Loucy (cell line): ENCODE results near the gene DOCK8.
"Not testable (repeated sequence)": the region's sequence is repeated elsewhere in the genome, so short reads cannot be mapped to it uniquely, and the experiment has no call there.

Experiments used
- H2AFZ ChIP-seq: fragments of 200-600 bp; sonication (generic); 2 replicates; pipeline ENCODE4 v1.6.0; 2016; ENCODE audit warnings: antibody characterized with exemption, mild to moderate bottlenecking, low read length, moderate library complexity
- H3F3A ChIP-seq: fragments of 200-600 bp; 2 replicates; pipeline ENCODE4 v1.6.0; 2016; ENCODE audit warnings: antibody characterized with exemption, low read depth, mild to moderate bottlenecking
- H3K27me3 ChIP-seq: fragments of 200-600 bp; sonication (generic); 2 replicates; pipeline ENCODE4 v1.6.1; 2014; ENCODE audit warnings: low read length, mild to moderate bottlenecking; ENCODE audit not compliant: insufficient read depth, poor library complexity, severe bottlenecking
- H3K36me3 ChIP-seq: fragments of 200-600 bp; sonication (generic); 2 replicates; pipeline ENCODE4 v1.6.1; 2016; ENCODE audit warnings: low read length; ENCODE audit not compliant: insufficient read depth
- H3K4me1 ChIP-seq: fragments of 200-600 bp; sonication (generic); 2 replicates; pipeline ENCODE4 v1.5.1; 2014; ENCODE audit warnings: low read length, mild to moderate bottlenecking; ENCODE audit not compliant: insufficient read depth, poor library complexity, severe bottlenecking
- H3K4me2 ChIP-seq: fragments of 200-600 bp; sonication (generic); 2 replicates; pipeline ENCODE4 v1.6.0; 2014; ENCODE audit warnings: antibody characterized with exemption, low read length, low read depth, mild to moderate bottlenecking; ENCODE audit not compliant: poor library complexity, severe bottlenecking
- H3K4me3 ChIP-seq: fragments of 200-600 bp; sonication (generic); 2 replicates; pipeline ENCODE4 v1.5.1; 2014; ENCODE audit warnings: low read length, mild to moderate bottlenecking, mixed read lengths; ENCODE audit not compliant: poor library complexity, severe bottlenecking
- H3K79me2 ChIP-seq: fragments of 200-600 bp; sonication (generic); 2 replicates; pipeline ENCODE4 v1.6.1; 2014; ENCODE audit warnings: low read length; ENCODE audit not compliant: insufficient read depth
- H3K9ac ChIP-seq: fragments of 200-600 bp; sonication (generic); 2 replicates; pipeline ENCODE4 v1.6.0; 2014; ENCODE audit warnings: mild to moderate bottlenecking, low read depth, low read length, moderate library complexity; ENCODE audit not compliant: poor library complexity, severe bottlenecking
- H3K9me2 ChIP-seq: fragments of 200-600 bp; sonication (generic); replicated peaks from 2 replicates; pipeline ENCODE4 v1.6.1; 2016; ENCODE audit warnings: low read depth, low read length, mixed read lengths
- H3K9me3 ChIP-seq: fragments of 200-600 bp; sonication (generic); 2 replicates; pipeline ENCODE4 v1.6.1; 2014; ENCODE audit warnings: mild to moderate bottlenecking, antibody characterized with exemption, low read length, low read depth; ENCODE audit not compliant: insufficient read depth
- H4K20me1 ChIP-seq: fragments of 200-600 bp; sonication (generic); 2 replicates; pipeline ENCODE4 v1.6.0; 2014; ENCODE audit warnings: antibody characterized with exemption, low read length, mild to moderate bottlenecking; ENCODE audit not compliant: insufficient read depth, poor library complexity, severe bottlenecking
- CTCF ChIP-seq: fragments of 200-600 bp; sonication (generic); conservative IDR thresholded peaks from 2 replicates; pipeline ENCODE4 v1.5.1; 2014; ENCODE audit warnings: mild to moderate bottlenecking, antibody characterized with exemption, low read length
- EZH2phosphoT487 ChIP-seq: fragments of 200-600 bp; IDR thresholded peaks from 2 replicates; pipeline ENCODE4 v1.6.1; 2018; ENCODE audit warnings: antibody characterized with exemption, mild to moderate bottlenecking, moderate library complexity, borderline replicate concordance

DOCK8 gene

DNA sequence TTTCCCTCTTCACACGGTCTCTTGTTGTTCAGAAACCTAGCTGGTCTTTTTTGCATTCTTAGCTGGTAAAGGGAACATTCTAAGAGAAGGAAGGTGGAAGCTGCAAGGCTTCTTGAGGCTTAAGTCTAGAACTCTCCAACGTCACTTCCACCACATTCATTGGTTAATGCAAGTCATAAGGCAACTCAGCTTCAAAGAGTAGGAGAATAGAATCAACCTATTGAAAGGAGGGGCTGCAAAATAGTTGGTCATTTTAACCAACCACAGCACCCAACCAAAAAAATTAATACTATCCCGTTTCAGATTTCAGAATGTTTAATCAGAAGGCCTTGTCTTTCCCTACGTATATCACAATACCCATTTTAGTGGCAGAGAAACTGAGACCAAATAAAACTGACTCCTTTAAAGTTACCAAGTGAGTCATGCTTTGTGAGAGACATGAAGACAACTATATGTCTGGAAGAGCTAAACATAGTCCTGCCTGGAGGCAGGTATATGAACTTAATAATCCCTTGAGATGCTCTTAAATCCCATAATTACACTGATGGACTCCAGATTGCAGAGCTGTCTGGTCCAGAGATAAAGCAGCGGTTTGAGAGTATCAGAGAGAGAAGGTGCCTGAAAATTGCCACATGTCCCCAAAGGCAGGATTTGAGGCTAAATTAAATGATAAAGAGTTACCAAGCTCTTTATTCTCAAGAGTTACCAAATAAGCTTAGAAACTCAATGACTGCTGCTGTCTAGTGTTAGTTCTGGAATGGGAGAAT is 14.4 kb downstream of the DOCK8 start:
- peaks cover 47% of the 10 kb centered on the region for H3K79me2 ChIP-seq
- H3F3A ChIP-seq: peaks cover 15% of the 10 kb centered on the region
- peaks cover 41% of the 10 kb centered on the region for H3K4me1 ChIP-seq
- H3K9me3 ChIP-seq: no peaks in the 10 kb centered on the region
- no peak overlapping the region for H3K4me3 ChIP-seq
- H3K27me3 ChIP-seq: no peaks in the 10 kb centered on the region
- H3K9me2 ChIP-seq: no peaks in the 10 kb centered on the region
- no peaks in the 10 kb centered on the region for H3K36me3 ChIP-seq
- H2AFZ ChIP-seq: no peak overlapping the region
- no peaks in the 10 kb centered on the region for H4K20me1 ChIP-seq
- no peak overlapping the region for H3K4me2 ChIP-seq
- TF ChIP-seq EZH2phosphoT487 (no peak), CTCF (no peak)
- H3K9ac ChIP-seq: no peak overlapping the region

DNA sequence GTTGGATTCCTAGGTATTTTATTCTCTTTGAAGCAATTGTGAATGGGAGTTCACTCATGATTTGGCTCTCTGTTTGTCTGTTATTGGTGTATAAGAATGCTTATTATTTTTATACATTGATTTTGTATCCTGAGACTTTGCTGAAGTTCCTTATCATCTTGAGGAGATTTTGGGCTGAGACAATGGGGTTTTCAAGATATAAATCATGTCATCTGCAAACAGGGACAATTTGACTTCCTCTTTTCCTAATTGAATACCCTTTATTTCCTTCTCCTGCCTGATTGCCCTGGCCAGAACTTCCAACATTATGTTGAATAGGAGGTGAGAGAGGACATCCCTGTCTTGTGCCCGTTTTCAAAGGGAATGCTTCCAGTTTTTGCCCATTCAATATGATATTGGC is 17.0 kb downstream of the DOCK8 start:
- not testable (repeated sequence) for H3K27me3 ChIP-seq, H3K9ac ChIP-seq, H3K36me3 ChIP-seq, H3K4me2 ChIP-seq, H3F3A ChIP-seq, H3K4me3 ChIP-seq, H4K20me1 ChIP-seq, H2AFZ ChIP-seq, H3K9me2 ChIP-seq
- peaks cover 42% of the 10 kb centered on the region for H3K79me2 ChIP-seq
- peaks cover 11% of the 10 kb centered on the region; the same call in 1 of the 2 replicates for H3K9me3 ChIP-seq
- H3K4me1 ChIP-seq: peaks cover 20% of the 10 kb centered on the region

GRCh38 chr9:233708-234107 is 19.0 kb downstream of the DOCK8 start:
- H3K9ac ChIP-seq, H3F3A ChIP-seq, H3K4me3 ChIP-seq, H3K27me3 ChIP-seq, H4K20me1 ChIP-seq, H3K4me2 ChIP-seq, H3K36me3 ChIP-seq, H2AFZ ChIP-seq, H3K9me2 ChIP-seq: not testable (repeated sequence)
- H3K9me3 ChIP-seq: peaks cover 11% of the 10 kb centered on the region; the same call in 1 of the 2 replicates
- H3K4me1 ChIP-seq: peaks cover 15% of the 10 kb centered on the region
- peaks cover 37% of the 10 kb centered on the region for H3K79me2 ChIP-seq

- H3K27me3 ChIP-seq: no peaks in the 10 kb centered on the region
- H3K9me2 ChIP-seq: no peaks in the 10 kb centered on the region
- no peaks in the 10 kb centered on the region for H4K20me1 ChIP-seq
- H3K36me3 ChIP-seq: 0 out of 2 replicates have a peak, but pooled peaks cover 9% of the 10 kb centered on the region
- H3F3A ChIP-seq: no peaks in the 10 kb centered on the region
- H3K4me1 ChIP-seq: peaks cover 19% of the 10 kb centered on the region
- no peak for TF ChIP-seq CTCF
- no peak for TF ChIP-seq EZH2phosphoT487
- H3K4me3 ChIP-seq: no peak overlapping the region
- H3K9me3 ChIP-seq: peaks cover 11% of the 10 kb centered on the region; the same call in 1 of the 2 replicates
- peak overlapping the region; percentile 18 for H3K4me2 ChIP-seq
- H3K79me2 ChIP-seq: peaks cover 42% of the 10 kb centered on the region
- H3K9ac ChIP-seq: no peak overlapping the region
- no peak overlapping the region for H2AFZ ChIP-seq
Observed at GRCh38 chr9:237141-237857, 22.6 kb downstream of the DOCK8 start.
